OCI-LY3 (cell line): Measurements from ENCODE around the gene HPCAL1.

Experiments used
- H2AFZ ChIP-seq: fragments of 200-600, 300-600 bp; shearing (Covaris generic); 2 replicates; pipeline ENCODE4 v1.6.0; 2014; ENCODE audit warnings: antibody characterized with exemption, low read depth, low read length
- H3K27ac ChIP-seq: fragments of 200-600, 300-600 bp; sonication (generic); 2 replicates; pipeline ENCODE4 v1.5.1; 2014; ENCODE audit warnings: mild to moderate bottlenecking, low read length, moderate library complexity, mixed read lengths
- H3K27me3 ChIP-seq: fragments of 200-600, 300-600 bp; sonication (generic); 2 replicates; pipeline ENCODE4 v1.6.1; 2014; ENCODE audit warnings: low read depth, low read length, mixed read lengths
- H3K36me3 ChIP-seq: fragments of 200-600, 300-600 bp; sonication (generic); replicated peaks from 2 replicates; pipeline ENCODE3; 2014; ENCODE audit warnings: low read depth, low read length, mixed read lengths
- H3K4me1 ChIP-seq: fragments of 300-600, 200-600 bp; sonication (generic); 2 replicates; pipeline ENCODE4 v1.6.1; 2014; ENCODE audit warnings: low read length, mixed read lengths
- H3K4me2 ChIP-seq: fragments of 200-600, 300-600 bp; sonication (generic); 2 replicates; pipeline ENCODE4 v1.6.1; 2014; ENCODE audit warnings: low read length, mixed read lengths
- H3K4me3 ChIP-seq: fragments of 300-600, 200-600 bp; sonication (generic); 2 replicates; pipeline ENCODE4 v1.5.1; 2014; ENCODE audit warnings: antibody characterized with exemption, mild to moderate bottlenecking, low read length, moderate library complexity
- H3K79me2 ChIP-seq: fragments of 300-600, 200-600 bp; shearing (Covaris generic); 2 replicates; pipeline ENCODE4 v1.6.1; 2014; ENCODE audit warnings: mild to moderate bottlenecking, low read length, mixed read lengths
- H3K9ac ChIP-seq: fragments of 300-600, 200-600 bp; shearing (Covaris generic); 2 replicates; pipeline ENCODE4 v1.6.0; 2014; ENCODE audit warnings: mild to moderate bottlenecking, low read length, moderate library complexity
- H3K9me3 ChIP-seq: fragments of 200-600, 300-600 bp; shearing (Covaris generic); 2 replicates; pipeline ENCODE4 v1.6.1; 2014; ENCODE audit warnings: low read length, mixed read lengths; ENCODE audit not compliant: insufficient read depth
- H4K20me1 ChIP-seq: fragments of 200-600, 300-600 bp; sonication (generic); 2 replicates; pipeline ENCODE4 v1.6.1; 2016; ENCODE audit warnings: low read length, mixed read lengths; ENCODE audit not compliant: insufficient read depth
- EZH2phosphoT487 ChIP-seq: fragments of 200-600 bp; shearing (Covaris generic); IDR thresholded peaks from 2 replicates; pipeline ENCODE4 v1.6.1; 2018; ENCODE audit warnings: antibody characterized with exemption, mixed run types, low read depth
- TF ChIP-seq, protein P1 (sequence below): fragments of 200-600, 300-600 bp; sonication (generic); IDR thresholded peaks from 2 replicates; pipeline ENCODE4 v1.5.1; 2014; ENCODE audit warnings: antibody characterized with exemption, low read length, low read depth

Gene HPCAL1

DNA sequence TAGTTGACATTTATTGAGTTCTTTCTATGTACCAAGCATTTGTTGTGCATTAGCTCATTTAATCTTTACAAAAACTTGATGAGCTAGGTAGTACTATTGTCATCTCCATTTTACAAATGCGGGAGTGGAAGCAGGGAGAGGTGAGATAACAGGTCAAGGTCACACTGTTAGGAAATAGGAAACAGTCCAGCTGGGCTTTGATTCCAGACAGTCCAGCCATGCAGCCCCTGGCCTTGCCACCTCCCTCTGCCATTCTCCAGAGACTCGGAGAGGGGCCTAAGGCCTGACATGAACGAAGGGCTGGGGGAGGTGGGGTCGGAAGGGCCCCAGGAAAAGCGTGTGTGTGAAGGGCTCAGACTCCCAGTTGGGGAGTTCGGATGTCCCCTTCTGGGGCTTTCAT is 89.8 kb downstream of the HPCAL1 start:
- Histone ChIP-seq H2AFZ (no peak overlapping the region), H3K79me2 (no peaks in the 10 kb centered on the region), H3K9me3 (no peaks in the 10 kb centered on the region), H3K4me3 (no peak overlapping the region), H3K4me2 (no peak overlapping the region), H3K9ac (no peak overlapping the region), H3K27ac (no peak overlapping the region), H3K4me1 (peaks cover 14% of the 10 kb centered on the region), H3K36me3 (no peaks in the 10 kb centered on the region), H4K20me1 (no peaks in the 10 kb centered on the region; the same call in 1 of the 2 replicates), H3K27me3 (no peaks in the 10 kb centered on the region)
- TF ChIP-seq, protein P1, sequence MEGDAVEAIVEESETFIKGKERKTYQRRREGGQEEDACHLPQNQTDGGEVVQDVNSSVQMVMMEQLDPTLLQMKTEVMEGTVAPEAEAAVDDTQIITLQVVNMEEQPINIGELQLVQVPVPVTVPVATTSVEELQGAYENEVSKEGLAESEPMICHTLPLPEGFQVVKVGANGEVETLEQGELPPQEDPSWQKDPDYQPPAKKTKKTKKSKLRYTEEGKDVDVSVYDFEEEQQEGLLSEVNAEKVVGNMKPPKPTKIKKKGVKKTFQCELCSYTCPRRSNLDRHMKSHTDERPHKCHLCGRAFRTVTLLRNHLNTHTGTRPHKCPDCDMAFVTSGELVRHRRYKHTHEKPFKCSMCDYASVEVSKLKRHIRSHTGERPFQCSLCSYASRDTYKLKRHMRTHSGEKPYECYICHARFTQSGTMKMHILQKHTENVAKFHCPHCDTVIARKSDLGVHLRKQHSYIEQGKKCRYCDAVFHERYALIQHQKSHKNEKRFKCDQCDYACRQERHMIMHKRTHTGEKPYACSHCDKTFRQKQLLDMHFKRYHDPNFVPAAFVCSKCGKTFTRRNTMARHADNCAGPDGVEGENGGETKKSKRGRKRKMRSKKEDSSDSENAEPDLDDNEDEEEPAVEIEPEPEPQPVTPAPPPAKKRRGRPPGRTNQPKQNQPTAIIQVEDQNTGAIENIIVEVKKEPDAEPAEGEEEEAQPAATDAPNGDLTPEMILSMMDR, result no peak
- TF ChIP-seq EZH2phosphoT487, result no peak

DNA sequence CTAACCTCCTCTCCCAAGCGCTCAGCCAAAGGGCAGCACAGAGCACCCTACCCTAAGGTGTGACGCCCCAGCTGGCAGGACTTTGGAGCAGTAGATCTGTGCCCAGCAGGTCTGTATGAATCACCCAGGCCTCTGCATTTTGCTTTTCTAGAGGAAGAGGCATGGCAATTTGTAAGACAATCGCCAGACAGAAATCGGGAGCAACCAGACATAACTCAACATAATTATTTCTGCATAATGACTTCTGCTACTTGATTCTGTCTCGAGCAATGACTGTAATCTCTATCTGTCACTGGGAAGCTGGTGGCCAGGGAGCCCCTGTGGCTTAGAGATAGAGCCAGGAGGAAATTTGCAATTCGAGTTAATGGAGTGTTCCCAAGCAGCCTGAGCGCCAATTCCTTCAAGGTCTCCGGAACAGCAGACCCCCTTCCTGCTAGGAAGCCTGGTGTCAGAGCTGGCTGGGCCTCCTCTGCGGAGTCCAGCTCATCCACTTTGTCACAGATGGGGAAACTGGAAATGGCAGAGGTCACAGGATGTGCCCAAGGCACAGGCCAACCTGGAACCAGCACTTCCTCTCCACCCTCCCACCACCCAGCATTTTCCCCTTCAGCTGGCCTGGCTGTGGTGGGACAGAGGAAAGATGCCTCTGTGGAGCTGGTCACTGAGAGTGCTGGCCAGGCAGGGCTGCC is 90.4 kb downstream of the HPCAL1 start:
- TF ChIP-seq, protein P1, result no peak
- TF ChIP-seq EZH2phosphoT487, result no peak
- H3K4me3 ChIP-seq, result no peak overlapping the region
- H3K36me3 ChIP-seq, result no peaks in the 10 kb centered on the region
- H3K9ac ChIP-seq, result no peak overlapping the region
- peaks cover 14% of the 10 kb centered on the region for H3K4me1 ChIP-seq
- H3K79me2 ChIP-seq, result no peaks in the 10 kb centered on the region
- no peak overlapping the region for H2AFZ ChIP-seq
- no peak overlapping the region for H3K27ac ChIP-seq
- H4K20me1 ChIP-seq, result no peaks in the 10 kb centered on the region; the same call in 1 of the 2 replicates
- no peaks in the 10 kb centered on the region for H3K27me3 ChIP-seq
- no peaks in the 10 kb centered on the region for H3K9me3 ChIP-seq
- H3K4me2 ChIP-seq, result no peak overlapping the region

DNA sequence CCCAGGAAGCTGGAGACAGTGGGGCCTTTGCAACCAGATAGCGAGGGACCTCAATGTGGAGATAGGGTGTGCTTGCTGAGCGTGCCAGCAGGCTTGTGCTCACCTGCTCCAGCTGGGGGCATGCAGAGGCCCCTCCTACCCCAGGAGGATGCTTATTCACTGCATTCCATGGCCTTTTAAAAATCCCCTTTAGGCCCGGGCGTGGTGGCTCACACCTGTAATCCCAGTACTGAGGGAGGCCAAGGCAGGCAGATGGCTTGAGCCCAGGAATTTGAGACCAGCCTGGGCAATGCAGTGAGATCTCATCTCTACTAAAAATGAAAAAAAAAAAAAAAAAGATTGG is 90.9 kb downstream of the HPCAL1 start:
- no peak overlapping the region for H3K27ac ChIP-seq
- no peaks in the 10 kb centered on the region for H3K9me3 ChIP-seq
- H3K4me3 ChIP-seq, result no peak overlapping the region
- no peak overlapping the region for H3K4me2 ChIP-seq
- no peak overlapping the region for H3K9ac ChIP-seq
- no peaks in the 10 kb centered on the region; the same call in 1 of the 2 replicates for H4K20me1 ChIP-seq
- H3K27me3 ChIP-seq, result no peaks in the 10 kb centered on the region
- TF ChIP-seq, protein P1, result no peak
- TF ChIP-seq EZH2phosphoT487, result no peak
- peaks cover 14% of the 10 kb centered on the region for H3K4me1 ChIP-seq
- no peaks in the 10 kb centered on the region for H3K79me2 ChIP-seq
- no peak overlapping the region for H2AFZ ChIP-seq
- no peaks in the 10 kb centered on the region for H3K36me3 ChIP-seq

DNA sequence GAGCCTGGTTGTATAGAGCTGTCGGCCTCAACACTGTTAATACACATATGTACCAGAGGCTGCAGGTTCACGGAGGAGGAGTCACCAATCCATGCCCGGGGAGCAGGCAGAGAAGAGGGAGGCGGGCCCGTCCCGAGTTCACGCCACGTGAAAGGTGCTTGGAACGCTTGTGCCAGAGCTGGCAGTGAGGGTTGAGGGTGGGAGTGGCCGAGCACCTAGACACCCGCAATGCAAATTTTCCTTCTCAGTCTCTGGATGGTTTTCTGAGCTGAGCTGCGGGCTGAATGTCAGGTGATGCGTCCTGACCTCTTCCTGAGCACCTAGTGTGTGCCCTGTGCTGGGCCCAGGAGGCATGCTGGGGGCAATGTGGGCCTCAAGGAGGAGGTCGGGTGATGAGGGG is 93.2 kb downstream of the HPCAL1 start:
- Histone ChIP-seq H3K27ac (no peak overlapping the region), H3K79me2 (no peaks in the 10 kb centered on the region), H3K4me3 (no peak overlapping the region), H4K20me1 (no peaks in the 10 kb centered on the region; the same call in 1 of the 2 replicates), H3K27me3 (no peaks in the 10 kb centered on the region), H2AFZ (no peak overlapping the region), H3K36me3 (no peaks in the 10 kb centered on the region), H3K4me1 (peaks cover 9% of the 10 kb centered on the region), H3K9me3 (no peaks in the 10 kb centered on the region), H3K9ac (no peak overlapping the region), H3K4me2 (no peak overlapping the region)
- TF ChIP-seq, protein P1, result no peak
- TF ChIP-seq EZH2phosphoT487, result no peak
